Activated naive CD4-positive, alpha-beta T cell treated with anti-CD3 and anti-CD28 coated beads for 36 hours (primary cell): Measurements from ENCODE around the gene GPR143. TPM values are rescaled to one million over a fixed set of nuclear protein-coding genes. Genes with fewer than 3 reads are reported as not detected.

ENCODE experiments used
- CTCF ChIA-PET: fragments of 350-600 bp; sonication (Branson Sonifier 250); formaldehyde crosslinking; loops from one replicate; lab custom pipeline; 2021; ENCODE audit warnings: antibody characterized with exemption; lab: Charles Lee
- DNase-seq: peaks from one replicate; pipeline ENCODE4 v3.0.0-alpha.2; 2020
- H3K27ac Mint-ChIP-seq: one replicate; pipeline ENCODE4 v1.8.0; 2021; ENCODE audit warnings: mild to moderate bottlenecking, mixed read lengths
- H3K27me3 Mint-ChIP-seq: one replicate; pipeline ENCODE4 v1.8.0; 2021; ENCODE audit warnings: low read depth, mixed read lengths
- H3K36me3 Mint-ChIP-seq: one replicate; pipeline ENCODE4 v1.8.0; 2021; ENCODE audit warnings: low read depth, mixed read lengths
- H3K4me1 Mint-ChIP-seq: one replicate; pipeline ENCODE4 v1.8.0; 2021; ENCODE audit warnings: low read depth, mixed read lengths
- H3K4me3 Mint-ChIP-seq: one replicate; pipeline ENCODE4 v1.8.0; 2021; ENCODE audit warnings: mild to moderate bottlenecking, moderate library complexity, mixed read lengths
- H3K9me3 Mint-ChIP-seq: one replicate; pipeline ENCODE4 v1.8.0; 2021; ENCODE audit warnings: mixed read lengths
- intact Hi-C: fragments of 100-400 bp; cut with micrococcal nuclease; formaldehyde crosslinking; loops from one replicate; pipeline ENCODE4 v1.15.1; 2023
- total RNA-seq, 2 experiments: library from RNA; stranded (reverse); gene quantifications; one replicate each; pipeline ENCODE4 v1.2.3, GENCODE V29; 2021

Gene GPR143
- total RNA-seq, 2 experiments from 2014 or later, result not detected

- H3K27me3 Mint-ChIP-seq, result no peaks in the 10 kb centered on the region
- CTCF ChIA-PET, result no interaction called here
- H3K4me1 Mint-ChIP-seq, result no peaks in the 10 kb centered on the region
- DNase-seq, result no peak
- H3K27ac Mint-ChIP-seq, result no peak overlapping the region
- no peaks in the 10 kb centered on the region for H3K9me3 Mint-ChIP-seq
- intact Hi-C loops, result no loop called here
- no peak overlapping the region for H3K4me3 Mint-ChIP-seq
- H3K36me3 Mint-ChIP-seq, result peaks cover 24% of the 10 kb centered on the region
These were observed 67.1 kb downstream of the GPR143 start for GRCh38 chrX:9698576-9698975.

GRCh38 chrX:9693307-9694001 is 72.2 kb downstream of the GPR143 start:
- DNase-seq, result no peak
- Mint-ChIP-seq H3K27me3 (no peaks in the 10 kb centered on the region), H3K9me3 (no peaks in the 10 kb centered on the region), H3K36me3 (peaks cover 11% of the 10 kb centered on the region), H3K4me3 (no peak overlapping the region), H3K4me1 (no peaks in the 10 kb centered on the region), H3K27ac (no peak overlapping the region)
- intact Hi-C loops, result no loop called here
- CTCF ChIA-PET, result interaction anchor here (0.8 kb wide), 1 partner anchor 380 kb away, joined by 3 read pairs; no protein-coding TSS in a partner anchor

GRCh38 chrX:9690046-9690445 is 75.6 kb downstream of the GPR143 start:
- H3K9me3 Mint-ChIP-seq, result no peaks in the 10 kb centered on the region
- no peaks in the 10 kb centered on the region for H3K27me3 Mint-ChIP-seq
- intact Hi-C loops, result no loop called here
- H3K4me3 Mint-ChIP-seq, result no peak overlapping the region
- H3K27ac Mint-ChIP-seq, result no peak overlapping the region
- no peak for DNase-seq
- H3K4me1 Mint-ChIP-seq, result no peaks in the 10 kb centered on the region
- peaks cover 13% of the 10 kb centered on the region for H3K36me3 Mint-ChIP-seq
- CTCF ChIA-PET, result no interaction called here

- Mint-ChIP-seq H3K4me1 (no peaks in the 10 kb centered on the region), H3K36me3 (peaks cover 13% of the 10 kb centered on the region), H3K4me3 (no peak overlapping the region), H3K27me3 (no peaks in the 10 kb centered on the region), H3K9me3 (no peaks in the 10 kb centered on the region), H3K27ac (no peak overlapping the region)
- CTCF ChIA-PET, result no interaction called here
- intact Hi-C loops, result no loop called here
- DNase-seq, result no peak
These were observed 76.8 kb downstream of the GPR143 start for GRCh38 chrX:9688833-9689232.

GRCh38 chrX:9687899-9688298 is 77.7 kb downstream of the GPR143 start:
- Mint-ChIP-seq H3K36me3 (peaks cover 11% of the 10 kb centered on the region), H3K27ac (no peak overlapping the region), H3K4me1 (no peaks in the 10 kb centered on the region), H3K9me3 (no peaks in the 10 kb centered on the region), H3K4me3 (no peak overlapping the region), H3K27me3 (no peaks in the 10 kb centered on the region)
- DNase-seq, result no peak
- intact Hi-C loops, result no loop called here
- CTCF ChIA-PET, result interaction anchor here (0.6 to 0.7 kb wide), 2 partner anchors 13 to 298 kb away, joined by 3 read pairs; no protein-coding TSS in a partner anchor

GRCh38 chrX:9683350-9683749 is 82.3 kb downstream of the GPR143 start:
- Mint-ChIP-seq H3K27me3 (no peaks in the 10 kb centered on the region), H3K36me3 (peaks cover 13% of the 10 kb centered on the region), H3K27ac (no peak overlapping the region), H3K9me3 (no peaks in the 10 kb centered on the region), H3K4me1 (peaks cover 3% of the 10 kb centered on the region), H3K4me3 (no peak overlapping the region)
- intact Hi-C loops, result no loop called here
- CTCF ChIA-PET, result no interaction called here
- DNase-seq, result no peak

GRCh38 chrX:9682861-9683260 is 82.8 kb downstream of the GPR143 start:
- no peaks in the 10 kb centered on the region for H3K27me3 Mint-ChIP-seq
- CTCF ChIA-PET, result no interaction called here
- intact Hi-C loops, result no loop called here
- H3K4me1 Mint-ChIP-seq, result peaks cover 7% of the 10 kb centered on the region
- DNase-seq, result no peak
- no peak overlapping the region for H3K27ac Mint-ChIP-seq
- H3K9me3 Mint-ChIP-seq, result no peaks in the 10 kb centered on the region
- no peak overlapping the region for H3K4me3 Mint-ChIP-seq
- peaks cover 13% of the 10 kb centered on the region for H3K36me3 Mint-ChIP-seq

GRCh38 chrX:9682456-9682855 is 83.2 kb downstream of the GPR143 start:
- CTCF ChIA-PET, result no interaction called here
- no peak for DNase-seq
- intact Hi-C loops, result no loop called here
- no peak overlapping the region for H3K27ac Mint-ChIP-seq
- H3K9me3 Mint-ChIP-seq, result no peaks in the 10 kb centered on the region
- no peaks in the 10 kb centered on the region for H3K27me3 Mint-ChIP-seq
- H3K36me3 Mint-ChIP-seq, result peaks cover 14% of the 10 kb centered on the region
- H3K4me1 Mint-ChIP-seq, result peaks cover 11% of the 10 kb centered on the region
- no peak overlapping the region for H3K4me3 Mint-ChIP-seq

GRCh38 chrX:9681422-9681821 is 84.2 kb downstream of the GPR143 start:
- H3K4me3 Mint-ChIP-seq, result no peak overlapping the region
- H3K9me3 Mint-ChIP-seq, result no peaks in the 10 kb centered on the region
- CTCF ChIA-PET, result no interaction called here
- H3K27ac Mint-ChIP-seq, result no peak overlapping the region
- peaks cover 13% of the 10 kb centered on the region for H3K36me3 Mint-ChIP-seq
- intact Hi-C loops, result no loop called here
- H3K27me3 Mint-ChIP-seq, result no peaks in the 10 kb centered on the region
- H3K4me1 Mint-ChIP-seq, result peaks cover 19% of the 10 kb centered on the region
- no peak for DNase-seq

GRCh38 chrX:9681011-9681410 is 84.6 kb downstream of the GPR143 start:
- DNase-seq, result no peak
- H3K27me3 Mint-ChIP-seq, result no peaks in the 10 kb centered on the region
- H3K36me3 Mint-ChIP-seq, result peaks cover 11% of the 10 kb centered on the region
- H3K9me3 Mint-ChIP-seq, result no peaks in the 10 kb centered on the region
- intact Hi-C loops, result no loop called here
- no peak overlapping the region for H3K27ac Mint-ChIP-seq
- CTCF ChIA-PET, result interaction anchor here (0.6 kb wide), 1 partner anchor 30 kb away, joined by 3 read pairs; no protein-coding TSS in a partner anchor
- no peak overlapping the region for H3K4me3 Mint-ChIP-seq
- peaks cover 21% of the 10 kb centered on the region for H3K4me1 Mint-ChIP-seq

GRCh38 chrX:9678215-9678965 is 87.3 kb downstream of the GPR143 start:
- DNase-seq, result no peak
- H3K36me3 Mint-ChIP-seq, result peaks cover 9% of the 10 kb centered on the region
- no peak overlapping the region for H3K27ac Mint-ChIP-seq
- H3K9me3 Mint-ChIP-seq, result no peaks in the 10 kb centered on the region
- H3K4me1 Mint-ChIP-seq, result peaks cover 23% of the 10 kb centered on the region
- intact Hi-C loops, result loop anchor here (5.0 kb wide), 1 partner anchor 511 kb away; no protein-coding TSS in a partner anchor
- H3K27me3 Mint-ChIP-seq, result no peaks in the 10 kb centered on the region
- H3K4me3 Mint-ChIP-seq, result no peak overlapping the region
- CTCF ChIA-PET, result interaction anchor here (0.5 to 0.7 kb wide), 2 partner anchors 152 to 228 kb away, joined by 4 to 6 read pairs; no protein-coding TSS in a partner anchor

- Mint-ChIP-seq H3K4me1 (peaks cover 23% of the 10 kb centered on the region), H3K27me3 (no peaks in the 10 kb centered on the region), H3K36me3 (peaks cover 12% of the 10 kb centered on the region), H3K9me3 (no peaks in the 10 kb centered on the region), H3K27ac (peak overlapping the region; percentile 50), H3K4me3 (no peak overlapping the region)
- intact Hi-C loops, result loop anchor here (1.0 to 5.0 kb wide), 10 partner anchors 33 to 510 kb away; no protein-coding TSS in a partner anchor
- DNase-seq, result peak; percentile 51
- CTCF ChIA-PET, result no interaction called here
These were observed 88.4 kb downstream of the GPR143 start for GRCh38 chrX:9677098-9677739.
